CD4-positive, alpha-beta T cell (primary cell): ENCODE measurements around the gene SGSM2. TPM values are rescaled to one million over a fixed set of nuclear protein-coding genes. Genes with fewer than 3 reads are reported as not detected.

Source experiments
- ATAC-seq: fragments of 200-7000 bp; cut with Tn5 transposase; one replicate; pipeline ENCODE4 v1.10.0; 2022; ENCODE audit warnings: mild to moderate bottlenecking; ENCODE audit not compliant: poor library complexity
- CTCF ChIA-PET: fragments of 350-600 bp; sonication (Branson Sonifier 250); formaldehyde crosslinking; loops from one replicate; lab custom pipeline; 2021; ENCODE audit warnings: antibody characterized with exemption, inconsistent platforms; lab: Charles Lee
- POLR2A ChIA-PET: fragments of 350-600 bp; sonication (Branson Sonifier 250); formaldehyde crosslinking; loops from one replicate; lab custom pipeline; 2021; ENCODE audit warnings: antibody characterized with exemption, inconsistent platforms; lab: Charles Lee
- DNase-seq, 14 experiments: peaks; one replicate each; pipeline ENCODE4 v3.0.0-alpha.2; 2013 to 2020; ENCODE audit warnings: mixed read lengths in 2 of 14
- H3K27ac ChIP-seq, 2 donors: one replicate each; pipeline versions ENCODE4 v1.5.1 to v1.7.0; 2013; ENCODE audit warnings: low read length in 2 of 2, low read depth in 1 of 2, mild to moderate bottlenecking in 1 of 2
- H3K27me3 ChIP-seq, 2 experiments: 1 replicate in 1 of 2; 2 replicates in 1 of 2; pipeline versions ENCODE4 v1.6.1 to v1.7.0; 2013; ENCODE audit warnings: low read length in 2 of 2, control low read depth in 1 of 2, mild to moderate bottlenecking in 1 of 2, moderate library complexity in 1 of 2; ENCODE audit not compliant: insufficient read depth in 2 of 2, control insufficient read depth in 1 of 2
- H3K36me3 ChIP-seq: one replicate; pipeline ENCODE4 v1.6.1; 2013; ENCODE audit warnings: low read length, control low read depth; ENCODE audit not compliant: insufficient read depth
- H3K4me1 ChIP-seq: one replicate; pipeline ENCODE4 v1.6.1; 2013; ENCODE audit warnings: low read length, control low read depth; ENCODE audit not compliant: insufficient read depth
- H3K4me3 ChIP-seq: one replicate; pipeline ENCODE4 v1.5.1; 2013; ENCODE audit warnings: mild to moderate bottlenecking, low read length, moderate library complexity
- H3K9me3 ChIP-seq, 2 experiments: 1 replicate in 1 of 2; 2 replicates in 1 of 2; pipeline versions ENCODE4 v1.6.1 to v1.7.0; 2013; ENCODE audit warnings: low read length in 2 of 2, mild to moderate bottlenecking in 2 of 2, control low read depth in 1 of 2, moderate library complexity in 1 of 2; ENCODE audit not compliant: control insufficient read depth in 1 of 2, insufficient read depth in 1 of 2
- H3K27ac Mint-ChIP-seq: one replicate; pipeline ENCODE4 v1.8.0; 2020; ENCODE audit warnings: mixed read lengths
- H3K27me3 Mint-ChIP-seq: one replicate; pipeline ENCODE4 v1.8.0; 2021; ENCODE audit warnings: mixed read lengths
- H3K36me3 Mint-ChIP-seq: one replicate; pipeline ENCODE4 v1.8.0; 2021; ENCODE audit warnings: low read depth, mixed read lengths
- H3K4me1 Mint-ChIP-seq: one replicate; pipeline ENCODE4 v1.8.0; 2021; ENCODE audit warnings: low read depth, mixed read lengths
- H3K4me3 Mint-ChIP-seq: one replicate; pipeline ENCODE4 v1.8.0; 2020; ENCODE audit warnings: mild to moderate bottlenecking, mixed read lengths
- H3K9me3 Mint-ChIP-seq: one replicate; pipeline ENCODE4 v1.8.0; 2020; ENCODE audit warnings: mixed read lengths
- CTCF ChIP-seq: fragments of 200-600 bp; IDR thresholded peaks from one replicate; pipeline ENCODE4 v1.8.0; 2022; ENCODE audit warnings: antibody characterized with exemption, mild to moderate bottlenecking
- intact Hi-C, 2 experiments: fragments of 100-400 bp; cut with DNase I in 1 of 2; cut with micrococcal nuclease in 1 of 2; formaldehyde crosslinking; loops; one replicate each; pipeline versions ENCODE4 v1.15.1 to v1.9.0; 2023 to 2025; cut with DNase I, micrococcal nuclease
- total RNA-seq, 174 experiments: library from RNA in 2 of 174; stranded (reverse) in 2 of 174; gene quantifications; one replicate each; pipeline ENCODE4 v1.2.3 and lab custom pipeline; 2021 to 2026

SGSM2 gene
- total RNA-seq, 2 experiments from 2014 or later, result 147 to 154 TPM

- no peak for TF ChIP-seq CTCF
- peaks cover 67% of the 10 kb centered on the region for H3K4me1 ChIP-seq
- ATAC-seq (peak; percentile 64), DNase-seq (peak; percentile 93 to 99 (median 97))
- intact Hi-C loops, result loop anchor here (1.0 to 10.0 kb wide), 4 partner anchors 9 to 350 kb away; partner anchors contain the start of genes MNT (in 2 of the 2), OVCA2 (in 1 of the 2), PAFAH1B1 (in 1 of the 2) and SMG6 (in 1 of the 2)
- H3K27me3 ChIP-seq, result no peaks in the 10 kb centered on the region
- peak overlapping the region; percentile 98 to 100 for H3K27ac ChIP-seq
- Mint-ChIP-seq H3K36me3 (peaks cover 46% of the 10 kb centered on the region), H3K4me1 (peaks cover 66% of the 10 kb centered on the region), H3K27me3 (no peaks in the 10 kb centered on the region), H3K4me3 (peak overlapping the region; percentile 99), H3K27ac (peak overlapping the region; percentile 99), H3K9me3 (no peaks in the 10 kb centered on the region)
- peak overlapping the region; percentile 94 for H3K4me3 ChIP-seq
- ChIA-PET POLR2A (interaction anchor here (0.6 to 4.2 kb wide), 18 partner anchors 9 to 1751 kb away, joined by 3 to 132 read pairs (median 4); partner anchors contain the start of genes METTL16, MNT, PAFAH1B1 and RILP), CTCF (interaction anchor here (0.9 to 2.6 kb wide), 6 partner anchors 10 to 723 kb away, joined by 3 to 25 read pairs (median 5); partner anchors contain the start of gene TSR1)
- H3K9me3 ChIP-seq, result no peaks in the 10 kb centered on the region
- peaks cover 7% of the 10 kb centered on the region for H3K36me3 ChIP-seq
Measured at GRCh38 chr17:2392252-2393173, 55.2 kb downstream of the SGSM2 start.

GRCh38 chr17:2393174-2393953, 56.1 kb downstream of the SGSM2 start:
- Histone ChIP-seq H3K4me3 (peak overlapping the region; percentile 94), H3K4me1 (peaks cover 76% of the 10 kb centered on the region), H3K9me3 (no peaks in the 10 kb centered on the region), H3K27ac (peak overlapping the region; percentile 98 to 100), H3K36me3 (peaks cover 5% of the 10 kb centered on the region), H3K27me3 (no peaks in the 10 kb centered on the region)
- ChIA-PET POLR2A (interaction anchor here (0.7 to 4.2 kb wide), 11 partner anchors 8 to 709 kb away, joined by 3 to 132 read pairs (median 5); partner anchors contain the start of genes MNT, PAFAH1B1, SMG6 and SRR), CTCF (interaction anchor here (0.5 to 2.6 kb wide), 6 partner anchors 10 to 724 kb away, joined by 3 to 25 read pairs (median 4); partner anchors contain the start of gene TSR1)
- Mint-ChIP-seq H3K27me3 (no peaks in the 10 kb centered on the region), H3K9me3 (no peaks in the 10 kb centered on the region), H3K27ac (peak overlapping the region; percentile 99), H3K4me1 (peaks cover 70% of the 10 kb centered on the region), H3K4me3 (peak overlapping the region; percentile 95), H3K36me3 (peaks cover 38% of the 10 kb centered on the region)
- ATAC-seq (peak; percentile 59), DNase-seq (peak; percentile 83 to 97 (median 91))
- intact Hi-C loops, result loop anchor here in 1 of 2 experiments (1.0 to 10.0 kb wide), 4 partner anchors 8 to 351 kb away; partner anchors contain the start of genes MNT, OVCA2, PAFAH1B1 and SMG6
- no peak for TF ChIP-seq CTCF
